Ovary (tissue), 3 donors: ENCODE results near the gene ABCA4.

Source experiments
- EP300 ChIP-seq: sonication (generic); formaldehyde crosslinking; IDR thresholded peaks from one replicate; pipeline ENCODE4 v1.6.1; 2017; ENCODE audit warnings: antibody characterized with exemption
- POLR2A ChIP-seq: fragments of 450-650 bp; IDR thresholded peaks from one replicate; pipeline ENCODE4 v1.6.1; 2017; ENCODE audit warnings: antibody characterized with exemption, mild to moderate bottlenecking, moderate library complexity
- TF ChIP-seq, protein P1 (sequence below), 3 donors: fragments of 450-650 bp in 2 of 3; fragments of 200-600 bp in 1 of 3; IDR thresholded peaks; one replicate each; pipeline versions ENCODE4 v1.5.1 to v1.8.0; 2016 to 2022; ENCODE audit warnings: antibody characterized with exemption in 3 of 3, mild to moderate bottlenecking in 1 of 3
- donor health status: DM: no; HTN: no; CAD: no.

DNA sequence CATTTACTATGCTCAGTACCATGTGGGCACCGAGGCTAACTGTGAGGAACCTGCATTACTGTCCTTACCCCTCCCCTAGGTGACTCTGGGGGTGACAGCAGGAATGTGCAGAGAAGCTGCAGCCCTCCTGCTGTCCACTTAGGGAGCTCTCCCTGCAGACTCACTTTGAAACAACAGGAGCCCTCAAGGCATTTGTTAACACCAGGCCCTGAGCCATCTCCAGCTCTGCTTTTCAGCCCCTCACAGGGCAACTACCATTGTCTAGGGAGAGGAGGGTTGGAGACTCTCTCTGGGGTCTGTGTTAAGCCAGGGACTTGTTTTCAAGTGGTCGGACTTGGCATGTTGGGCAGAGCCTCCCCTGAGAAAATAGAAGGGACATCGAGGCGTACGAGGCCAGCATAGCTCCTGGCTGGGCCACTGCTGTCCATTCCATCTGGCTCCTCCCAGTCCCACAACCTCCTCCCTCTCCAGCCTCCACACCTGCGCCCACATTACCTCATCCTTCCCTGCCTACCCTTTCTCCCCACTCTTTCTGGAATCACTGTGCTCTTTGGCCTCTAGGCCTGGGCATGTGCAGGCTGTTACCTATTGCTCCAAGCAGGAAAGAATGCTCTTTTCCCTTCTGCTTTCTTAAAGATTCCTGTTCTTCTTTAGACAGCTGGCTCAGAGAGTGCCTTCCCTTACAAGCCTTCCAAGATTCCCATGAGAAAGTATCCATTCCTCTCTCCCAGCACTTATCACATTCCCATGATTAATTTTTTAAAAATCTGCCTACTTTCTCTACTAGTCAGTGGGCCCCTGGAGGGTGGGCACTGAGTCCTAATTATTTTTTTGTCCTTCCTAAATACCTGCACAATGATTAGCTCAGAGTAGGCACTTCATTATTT is 109.0 kb downstream of the ABCA4 start:
- TF ChIP-seq, protein P1, sequence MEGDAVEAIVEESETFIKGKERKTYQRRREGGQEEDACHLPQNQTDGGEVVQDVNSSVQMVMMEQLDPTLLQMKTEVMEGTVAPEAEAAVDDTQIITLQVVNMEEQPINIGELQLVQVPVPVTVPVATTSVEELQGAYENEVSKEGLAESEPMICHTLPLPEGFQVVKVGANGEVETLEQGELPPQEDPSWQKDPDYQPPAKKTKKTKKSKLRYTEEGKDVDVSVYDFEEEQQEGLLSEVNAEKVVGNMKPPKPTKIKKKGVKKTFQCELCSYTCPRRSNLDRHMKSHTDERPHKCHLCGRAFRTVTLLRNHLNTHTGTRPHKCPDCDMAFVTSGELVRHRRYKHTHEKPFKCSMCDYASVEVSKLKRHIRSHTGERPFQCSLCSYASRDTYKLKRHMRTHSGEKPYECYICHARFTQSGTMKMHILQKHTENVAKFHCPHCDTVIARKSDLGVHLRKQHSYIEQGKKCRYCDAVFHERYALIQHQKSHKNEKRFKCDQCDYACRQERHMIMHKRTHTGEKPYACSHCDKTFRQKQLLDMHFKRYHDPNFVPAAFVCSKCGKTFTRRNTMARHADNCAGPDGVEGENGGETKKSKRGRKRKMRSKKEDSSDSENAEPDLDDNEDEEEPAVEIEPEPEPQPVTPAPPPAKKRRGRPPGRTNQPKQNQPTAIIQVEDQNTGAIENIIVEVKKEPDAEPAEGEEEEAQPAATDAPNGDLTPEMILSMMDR (IDR thresholded peaks at IDR 0.05), result no peak
- TF ChIP-seq POLR2A, result no peak
- no peak for TF ChIP-seq EP300
